Neural cell (in vitro differentiated cells): Measurements from ENCODE around the gene STUB1. TPM values are rescaled to one million over a fixed set of nuclear protein-coding genes. Genes with fewer than 3 reads are reported as not detected.

Experiments used
- H2AFZ ChIP-seq: fragments of 200-600, 300-800 bp; sonication (generic), shearing (Covaris generic); 2 replicates; pipeline ENCODE4 v1.6.0; 2014; ENCODE audit warnings: low read depth, mild to moderate bottlenecking, antibody characterized with exemption, low read length, moderate library complexity
- H3F3A ChIP-seq: fragments of 200-600 bp; shearing (Covaris generic); 2 replicates; pipeline ENCODE4 v1.6.1; 2016; ENCODE audit warnings: mild to moderate bottlenecking, moderate library complexity, mixed read lengths, antibody characterized with exemption, low read length; ENCODE audit not compliant: insufficient read depth, poor library complexity, severe bottlenecking
- H3K27ac ChIP-seq: fragments of 200-600, 300-800 bp; sonication (generic), shearing (Covaris generic); 2 replicates; pipeline ENCODE4 v1.5.1; 2014; ENCODE audit warnings: mild to moderate bottlenecking, low read length, moderate library complexity
- H3K27me3 ChIP-seq: fragments of 300-800, 200-600 bp; sonication (generic), shearing (Covaris generic); 2 replicates; pipeline ENCODE4 v1.6.0; 2014; ENCODE audit warnings: mild to moderate bottlenecking, low read depth, low read length, moderate library complexity; ENCODE audit not compliant: insufficient read depth
- H3K36me3 ChIP-seq: fragments of 300-800, 200-600 bp; sonication (generic), shearing (Covaris generic); 2 replicates; pipeline ENCODE4 v1.5.1; 2014; ENCODE audit warnings: mild to moderate bottlenecking, antibody characterized with exemption, low read length, moderate library complexity; ENCODE audit not compliant: insufficient read depth
- H3K4me2 ChIP-seq: fragments of 300-800, 200-600 bp; sonication (generic), shearing (Covaris generic); 2 replicates; pipeline ENCODE4 v1.6.0; 2014; ENCODE audit warnings: mild to moderate bottlenecking, low read length
- H3K4me3 ChIP-seq: fragments of 300-800, 200-600 bp; sonication (generic), shearing (Covaris generic); 2 replicates; pipeline ENCODE4 v1.5.1; 2014; ENCODE audit warnings: mild to moderate bottlenecking, low read length, moderate library complexity
- H3K79me2 ChIP-seq: fragments of 200-600 bp; shearing (Covaris generic); replicated peaks from 2 replicates; pipeline ENCODE4 v1.6.0; 2014; ENCODE audit warnings: mild to moderate bottlenecking, low read length, moderate library complexity; ENCODE audit not compliant: insufficient read depth
- H3K9ac ChIP-seq: fragments of 300-800, 200-600 bp; sonication (generic), shearing (Covaris generic); 2 replicates; pipeline ENCODE4 v1.6.1; 2016; ENCODE audit warnings: mild to moderate bottlenecking, low read length, mixed read lengths
- H3K9me2 ChIP-seq: fragments of 200-600 bp; shearing (Covaris generic); 2 replicates; pipeline ENCODE4 v1.6.1; 2016; ENCODE audit warnings: mild to moderate bottlenecking, low read length, mixed read lengths; ENCODE audit not compliant: insufficient read depth
- H3K9me3 ChIP-seq: fragments of 200-600, 300-800 bp; sonication (generic), shearing (Covaris generic); 2 replicates; pipeline ENCODE4 v1.6.1; 2016; ENCODE audit warnings: mild to moderate bottlenecking, mixed run types, low read length, moderate library complexity, mixed read lengths
- H4K20me1 ChIP-seq: fragments of 200-600 bp; shearing (Covaris generic); 2 replicates; pipeline ENCODE4 v1.6.1; 2016; ENCODE audit warnings: mild to moderate bottlenecking, mixed run types; ENCODE audit not compliant: insufficient read depth
- CTCF ChIP-seq: fragments of 450-650 bp; IDR thresholded peaks from 2 replicates; pipeline ENCODE4 v1.5.1; 2014; ENCODE audit warnings: antibody characterized with exemption, mild to moderate bottlenecking, moderate library complexity; ENCODE audit not compliant: poor library complexity, severe bottlenecking
- EP300 ChIP-seq: fragments of 450-650 bp; conservative IDR thresholded peaks from 2 replicates; pipeline ENCODE4 v1.6.1; 2014; ENCODE audit warnings: antibody characterized with exemption, mild to moderate bottlenecking, moderate library complexity; ENCODE audit not compliant: poor library complexity, severe bottlenecking
- EZH2 ChIP-seq: fragments of 200-600, 300-800 bp; shearing (Covaris generic), sonication (generic); IDR thresholded peaks from 2 replicates; pipeline ENCODE4 v1.6.1; 2014; ENCODE audit warnings: antibody characterized with exemption, low read length, borderline replicate concordance, mild to moderate bottlenecking; ENCODE audit not compliant: insufficient read depth, poor library complexity, severe bottlenecking
- MXI1 ChIP-seq: fragments of 450-650 bp; conservative IDR thresholded peaks from 2 replicates; pipeline ENCODE4 v1.6.1; 2014; ENCODE audit warnings: antibody characterized with exemption, mild to moderate bottlenecking; ENCODE audit not compliant: poor library complexity, severe bottlenecking
- POLR2AphosphoS5 ChIP-seq: IDR thresholded peaks from 2 replicates; pipeline ENCODE4 v1.6.1; 2012
- RAD21 ChIP-seq: fragments of 450-650 bp; conservative IDR thresholded peaks from 2 replicates; pipeline ENCODE4 v1.6.1; 2014; ENCODE audit warnings: antibody characterized with exemption, mild to moderate bottlenecking, moderate library complexity
- REST ChIP-seq: IDR thresholded peaks from 2 replicates; pipeline ENCODE4 v1.6.1; 2012; ENCODE audit warnings: borderline replicate concordance
- SMC3 ChIP-seq: fragments of 450-650 bp; conservative IDR thresholded peaks from 2 replicates; pipeline ENCODE4 v1.6.1; 2014; ENCODE audit warnings: antibody characterized with exemption, mild to moderate bottlenecking, moderate library complexity; ENCODE audit not compliant: poor library complexity
- TAF1 ChIP-seq: IDR thresholded peaks from 2 replicates; pipeline ENCODE4 v1.6.1; 2012; ENCODE audit warnings: low read depth
- polyA plus RNA-seq: library from polyadenylated mRNA; depleted of rRNA; stranded (reverse); fragments of >200 nt; gene quantifications from 2 replicates; pipeline ENCODE4 v1.2.3, GENCODE V29; 2014

The STUB1 gene
- polyA plus RNA-seq, 1 donor from 2014 or later = 120 TPM

GRCh38 chr16:648071-648780, 32.0 kb upstream of the STUB1 start:
- Histone ChIP-seq H3K4me3 (peak overlapping the region; percentile 91), H3K9ac (peak overlapping the region; percentile 89), H3K27me3 (no peaks in the 10 kb centered on the region), H2AFZ (peak overlapping the region; percentile 45), H4K20me1 (no peaks in the 10 kb centered on the region), H3K9me2 (no peaks in the 10 kb centered on the region), H3K36me3 (no peaks in the 10 kb centered on the region), H3K4me2 (peak overlapping the region; percentile 95), H3K9me3 (no peaks in the 10 kb centered on the region), H3K27ac (peak overlapping the region; percentile 77), H3F3A (no peaks in the 10 kb centered on the region), H3K79me2 (no peaks in the 10 kb centered on the region)
- TF ChIP-seq CTCF (peak; percentile 47), RAD21 (no peak)

GRCh38 chr16:648781-649589, 31.2 kb upstream of the STUB1 start, which contains the start of gene WDR90:
Gene WDR90 (plus strand): TSS chr16:649365. CDS start chr16:649417, 52 bp downstream.
- Histone ChIP-seq H3K9ac (peak within 1 kb of the TSS; percentile 89), H3K9me3 (no peaks in the 10 kb centered on the region), H3K36me3 (no peaks in the 10 kb centered on the region), H2AFZ (peak within 1 kb of the TSS; percentile 45), H3F3A (no peaks in the 10 kb centered on the region), H3K9me2 (no peaks in the 10 kb centered on the region), H3K4me2 (peak within 1 kb of the TSS; percentile 95), H3K79me2 (no peaks in the 10 kb centered on the region), H4K20me1 (no peaks in the 10 kb centered on the region), H3K4me3 (peak within 1 kb of the TSS; percentile 91), H3K27me3 (no peaks in the 10 kb centered on the region), H3K27ac (peak within 1 kb of the TSS; percentile 77)
- TF ChIP-seq CTCF (peak; percentile 11), EP300 (peak; percentile 52), REST (no peak), EZH2 (no peak), POLR2AphosphoS5 (peak; percentile 79), TAF1 (no peak), SMC3 (no peak), MXI1 (peak; percentile 99), RAD21 (no peak)
